Mammary epithelial cell (primary cell): ENCODE results near the gene THAP9.

Experiments
- EZH2 ChIP-seq: IDR thresholded peaks from 2 replicates; pipeline ENCODE4 v1.6.1; 2012; ENCODE audit warnings: low read length, inconsistent platforms, borderline replicate concordance
- TF ChIP-seq, protein P1 (sequence below), 2 donors: IDR thresholded peaks in 1 of 2; conservative IDR thresholded peaks in 1 of 2; 2 replicates each; pipeline ENCODE4 v1.5.1; 2011 to 2012; ENCODE audit warnings: inconsistent platforms in 2 of 2, low read length in 2 of 2, mild to moderate bottlenecking in 2 of 2, control low read depth in 1 of 2, low read depth in 1 of 2; ENCODE audit not compliant: insufficient read depth in 1 of 2; ENCODE audit errors: extremely low read depth in 1 of 2

DNA sequence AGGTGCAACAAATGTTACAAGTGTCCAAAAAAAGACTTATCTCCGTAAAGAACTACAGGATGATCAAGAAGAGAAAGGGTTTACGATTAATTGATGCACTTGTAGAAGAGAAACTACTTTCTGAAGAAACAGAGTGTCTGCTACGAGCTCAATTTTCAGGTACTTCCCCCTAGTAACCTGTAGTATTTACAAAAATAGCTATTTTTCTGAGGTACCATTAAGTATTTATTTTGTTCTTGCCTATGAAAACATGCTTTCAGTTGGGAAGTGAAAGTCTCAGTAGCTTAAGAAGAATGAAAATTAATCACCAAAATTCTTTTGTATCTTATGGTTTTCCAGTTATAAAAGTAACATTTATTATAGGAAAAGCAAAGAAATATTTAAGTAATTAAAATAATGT is 5.9 kb downstream of the THAP9 start:
- TF ChIP-seq, protein P1, sequence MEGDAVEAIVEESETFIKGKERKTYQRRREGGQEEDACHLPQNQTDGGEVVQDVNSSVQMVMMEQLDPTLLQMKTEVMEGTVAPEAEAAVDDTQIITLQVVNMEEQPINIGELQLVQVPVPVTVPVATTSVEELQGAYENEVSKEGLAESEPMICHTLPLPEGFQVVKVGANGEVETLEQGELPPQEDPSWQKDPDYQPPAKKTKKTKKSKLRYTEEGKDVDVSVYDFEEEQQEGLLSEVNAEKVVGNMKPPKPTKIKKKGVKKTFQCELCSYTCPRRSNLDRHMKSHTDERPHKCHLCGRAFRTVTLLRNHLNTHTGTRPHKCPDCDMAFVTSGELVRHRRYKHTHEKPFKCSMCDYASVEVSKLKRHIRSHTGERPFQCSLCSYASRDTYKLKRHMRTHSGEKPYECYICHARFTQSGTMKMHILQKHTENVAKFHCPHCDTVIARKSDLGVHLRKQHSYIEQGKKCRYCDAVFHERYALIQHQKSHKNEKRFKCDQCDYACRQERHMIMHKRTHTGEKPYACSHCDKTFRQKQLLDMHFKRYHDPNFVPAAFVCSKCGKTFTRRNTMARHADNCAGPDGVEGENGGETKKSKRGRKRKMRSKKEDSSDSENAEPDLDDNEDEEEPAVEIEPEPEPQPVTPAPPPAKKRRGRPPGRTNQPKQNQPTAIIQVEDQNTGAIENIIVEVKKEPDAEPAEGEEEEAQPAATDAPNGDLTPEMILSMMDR (conservative IDR thresholded peaks at IDR 0.05 in 1 of 2, IDR thresholded peaks at IDR 0.05 in 1 of 2; ENCODE audit: extremely low read depth in 1 of 2, insufficient read depth in 1 of 2, low read depth in 1 of 2, low read length in 2 of 2) = no peak
- TF ChIP-seq EZH2 = no peak
